IMR-90 (cell line): ENCODE measurements around the gene TCEA2.

Experiments used
- BHLHE40 ChIP-seq: fragments of 150-350 bp; IDR thresholded peaks from 2 replicates; pipeline ENCODE4 v1.6.1; 2016; ENCODE audit warnings: mild to moderate bottlenecking, low read depth, low read length
- CEBPB ChIP-seq: IDR thresholded peaks from 2 replicates; pipeline ENCODE4 v1.6.1; 2012; ENCODE audit warnings: low read depth, low read length, improper control_type of control experiment
- CHD1 ChIP-seq: IDR thresholded peaks from 2 replicates; pipeline ENCODE4 v1.6.1; 2012; ENCODE audit warnings: low read depth, low read length, improper control_type of control experiment
- FOS ChIP-seq: fragments of 150-350 bp; IDR thresholded peaks from 2 replicates; pipeline ENCODE4 v1.6.1; 2016; ENCODE audit warnings: low read depth, low read length
- MAFK ChIP-seq: IDR thresholded peaks from 2 replicates; pipeline ENCODE4 v1.6.1; 2012; ENCODE audit warnings: low read depth, low read length, improper control_type of control experiment
- MAZ ChIP-seq: IDR thresholded peaks from 2 replicates; pipeline ENCODE4 v1.6.1; 2012; ENCODE audit warnings: low read depth, mild to moderate bottlenecking, low read length, improper control_type of control experiment, moderate library complexity, borderline replicate concordance
- MXI1 ChIP-seq: IDR thresholded peaks from 2 replicates; pipeline ENCODE4 v1.6.1; 2012; ENCODE audit warnings: low read depth, mild to moderate bottlenecking, low read length, moderate library complexity, borderline replicate concordance
- POLR2A ChIP-seq: IDR thresholded peaks from 2 replicates; pipeline ENCODE4 v1.6.1; 2012; ENCODE audit warnings: mild to moderate bottlenecking, low read depth, low read length
- RAD21 ChIP-seq: IDR thresholded peaks from 2 replicates; pipeline ENCODE4 v1.6.1; 2012; ENCODE audit warnings: low read length, improper control_type of control experiment
- RCOR1 ChIP-seq: IDR thresholded peaks from 2 replicates; pipeline ENCODE4 v1.6.1; 2012; ENCODE audit warnings: mild to moderate bottlenecking, low read length, improper control_type of control experiment; ENCODE audit not compliant: insufficient replicate concordance
- SMC3 ChIP-seq: fragments of 150-350 bp; IDR thresholded peaks from 2 replicates; pipeline ENCODE4 v1.6.1; 2016; ENCODE audit warnings: low read depth, mild to moderate bottlenecking, antibody characterized with exemption, low read length, moderate library complexity
- USF2 ChIP-seq: fragments of 150-350 bp; IDR thresholded peaks from 2 replicates; pipeline ENCODE4 v1.6.1; 2017; ENCODE audit warnings: mild to moderate bottlenecking, antibody characterized with exemption, low read length, low read depth
- TF ChIP-seq, protein P1 (sequence below): conservative IDR thresholded peaks from 2 replicates; pipeline ENCODE4 v1.5.1; 2012; ENCODE audit warnings: mild to moderate bottlenecking, low read depth, low read length, improper control_type of control experiment
- TF ChIP-seq, protein P2 (sequence below): fragments of 150-350 bp; IDR thresholded peaks from 2 replicates; pipeline ENCODE4 v1.6.1; 2016; ENCODE audit warnings: low read depth, mild to moderate bottlenecking, low read length, moderate library complexity, borderline replicate concordance

DNA sequence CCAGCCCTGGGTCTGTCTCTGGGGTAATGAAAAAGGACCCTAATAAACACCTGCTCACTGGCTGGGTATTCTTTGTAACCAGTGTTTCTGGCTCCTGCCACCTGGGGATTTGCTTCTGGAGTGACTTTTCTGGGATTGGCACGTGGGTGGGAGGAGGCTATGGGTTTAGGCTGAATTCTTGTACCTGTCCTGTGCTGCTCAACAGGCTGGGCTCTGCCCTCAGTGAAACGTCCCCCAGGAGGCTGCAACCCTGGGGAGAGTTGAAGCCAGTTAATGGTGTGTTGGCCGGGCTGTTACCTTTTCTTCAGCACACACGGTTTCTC is 37.5 kb downstream of the TCEA2 start:
- TF ChIP-seq, protein P1, sequence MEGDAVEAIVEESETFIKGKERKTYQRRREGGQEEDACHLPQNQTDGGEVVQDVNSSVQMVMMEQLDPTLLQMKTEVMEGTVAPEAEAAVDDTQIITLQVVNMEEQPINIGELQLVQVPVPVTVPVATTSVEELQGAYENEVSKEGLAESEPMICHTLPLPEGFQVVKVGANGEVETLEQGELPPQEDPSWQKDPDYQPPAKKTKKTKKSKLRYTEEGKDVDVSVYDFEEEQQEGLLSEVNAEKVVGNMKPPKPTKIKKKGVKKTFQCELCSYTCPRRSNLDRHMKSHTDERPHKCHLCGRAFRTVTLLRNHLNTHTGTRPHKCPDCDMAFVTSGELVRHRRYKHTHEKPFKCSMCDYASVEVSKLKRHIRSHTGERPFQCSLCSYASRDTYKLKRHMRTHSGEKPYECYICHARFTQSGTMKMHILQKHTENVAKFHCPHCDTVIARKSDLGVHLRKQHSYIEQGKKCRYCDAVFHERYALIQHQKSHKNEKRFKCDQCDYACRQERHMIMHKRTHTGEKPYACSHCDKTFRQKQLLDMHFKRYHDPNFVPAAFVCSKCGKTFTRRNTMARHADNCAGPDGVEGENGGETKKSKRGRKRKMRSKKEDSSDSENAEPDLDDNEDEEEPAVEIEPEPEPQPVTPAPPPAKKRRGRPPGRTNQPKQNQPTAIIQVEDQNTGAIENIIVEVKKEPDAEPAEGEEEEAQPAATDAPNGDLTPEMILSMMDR, result no peak
- no peak for TF ChIP-seq USF2
- TF ChIP-seq RAD21, result no peak
- no peak for TF ChIP-seq CEBPB
- TF ChIP-seq MXI1, result no peak
- no peak for TF ChIP-seq POLR2A
- TF ChIP-seq RCOR1, result no peak
- TF ChIP-seq MAZ, result no peak
- TF ChIP-seq CHD1, result no peak
- no peak for TF ChIP-seq SMC3
- no peak for TF ChIP-seq MAFK
- TF ChIP-seq, protein P2, sequence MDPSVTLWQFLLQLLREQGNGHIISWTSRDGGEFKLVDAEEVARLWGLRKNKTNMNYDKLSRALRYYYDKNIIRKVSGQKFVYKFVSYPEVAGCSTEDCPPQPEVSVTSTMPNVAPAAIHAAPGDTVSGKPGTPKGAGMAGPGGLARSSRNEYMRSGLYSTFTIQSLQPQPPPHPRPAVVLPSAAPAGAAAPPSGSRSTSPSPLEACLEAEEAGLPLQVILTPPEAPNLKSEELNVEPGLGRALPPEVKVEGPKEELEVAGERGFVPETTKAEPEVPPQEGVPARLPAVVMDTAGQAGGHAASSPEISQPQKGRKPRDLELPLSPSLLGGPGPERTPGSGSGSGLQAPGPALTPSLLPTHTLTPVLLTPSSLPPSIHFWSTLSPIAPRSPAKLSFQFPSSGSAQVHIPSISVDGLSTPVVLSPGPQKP, result no peak
- no peak for TF ChIP-seq FOS
- TF ChIP-seq BHLHE40, result no peak
